HUES64 (cell line): ENCODE data around the gene RNF212. TPM values are rescaled to one million over a fixed set of nuclear protein-coding genes. Genes with fewer than 3 reads are reported as not detected.
A peak's percentile ranks its signal among the peaks of the same experiment; 100 is the strongest.

Experiments used
- H3K27ac ChIP-seq: 2 replicates; pipeline ENCODE4 v1.7.0; 2013; ENCODE audit warnings: low read depth, low read length, inconsistent platforms
- H3K27me3 ChIP-seq: 2 replicates; pipeline ENCODE4 v1.6.1; 2013; ENCODE audit warnings: mild to moderate bottlenecking, low read length; ENCODE audit not compliant: insufficient read depth
- H3K36me3 ChIP-seq: 2 replicates; pipeline ENCODE4 v1.6.1; 2013; ENCODE audit warnings: mild to moderate bottlenecking, low read length; ENCODE audit not compliant: insufficient read depth
- H3K4me1 ChIP-seq: 2 replicates; pipeline ENCODE4 v1.6.1; 2013; ENCODE audit warnings: mild to moderate bottlenecking, low read length, moderate library complexity; ENCODE audit not compliant: insufficient read depth
- H3K4me3 ChIP-seq: 2 replicates; pipeline ENCODE4 v1.5.1; 2013; ENCODE audit warnings: mild to moderate bottlenecking, low read length, moderate library complexity
- H3K9ac ChIP-seq: 2 replicates; pipeline ENCODE4 v1.6.1; 2013; ENCODE audit warnings: mild to moderate bottlenecking, low read depth, low read length
- H3K9me3 ChIP-seq: 2 replicates; pipeline ENCODE4 v1.6.1; 2013; ENCODE audit warnings: low read depth, low read length; ENCODE audit not compliant: insufficient read depth
- WGBS: fragments of 150-250, 120-280 bp; methylation state at CpG from one replicate; pipeline ENCODE4 v1.1.7; 2013; ENCODE audit warnings: missing lambda C conversion rate; 5-methylcytosine and 5-hydroxymethylcytosine counted together
- polyA plus RNA-seq, 2 experiments: library from polyadenylated mRNA; stranded (reverse); fragments of 50-300 nt; gene quantifications; one replicate each; pipeline ENCODE4 v1.2.3, GENCODE V29; 2013

The RNF212 gene, protein sequence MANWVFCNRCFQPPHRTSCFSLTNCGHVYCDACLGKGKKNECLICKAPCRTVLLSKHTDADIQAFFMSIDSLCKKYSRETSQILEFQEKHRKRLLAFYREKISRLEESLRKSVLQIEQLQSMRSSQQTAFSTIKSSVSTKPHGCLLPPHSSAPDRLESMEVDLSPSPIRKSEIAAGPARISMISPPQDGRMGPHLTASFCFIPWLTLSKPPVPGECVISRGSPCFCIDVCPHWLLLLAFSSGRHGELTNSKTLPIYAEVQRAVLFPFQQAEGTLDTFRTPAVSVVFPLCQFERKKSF
- 0.95 TPM for polyA plus RNA-seq (2013, experiment 1 of 2)
- 2.4 TPM for polyA plus RNA-seq (2013, experiment 2 of 2)

DNA sequence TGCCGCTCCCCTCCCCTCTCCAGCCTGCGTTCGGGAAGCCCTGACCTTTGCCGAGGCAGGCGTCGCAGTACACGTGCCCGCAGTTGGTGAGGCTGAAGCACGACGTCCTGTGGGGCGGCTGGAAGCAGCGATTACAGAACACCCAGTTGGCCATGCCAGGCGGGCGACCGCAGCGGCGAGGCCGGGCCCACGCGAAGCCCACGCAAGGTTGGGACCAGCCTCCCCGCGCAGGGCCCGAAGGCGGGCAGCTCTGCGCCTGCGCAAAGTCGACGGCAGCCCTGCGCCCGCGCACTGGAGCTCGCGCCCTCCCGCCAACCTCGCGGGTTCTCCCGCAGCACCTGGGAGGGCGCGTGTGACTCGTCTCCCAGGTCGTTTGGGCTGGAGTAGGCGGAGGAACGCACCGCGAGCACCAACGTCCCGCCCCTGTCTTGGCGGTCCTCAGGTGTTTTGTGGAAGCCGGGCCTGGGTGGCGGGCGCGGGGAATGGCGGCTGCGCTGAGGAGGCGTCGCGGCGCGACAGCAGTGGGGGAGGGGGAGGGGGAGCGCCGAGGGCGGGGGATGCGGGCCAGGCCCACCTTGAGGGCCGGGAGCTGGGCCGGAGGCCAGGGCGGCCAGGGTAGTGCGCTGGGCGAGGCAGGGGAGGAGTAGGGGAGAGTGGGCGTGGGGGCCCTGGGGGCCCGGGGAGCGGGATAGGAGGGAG lies at the start of gene RNF212:
RNF212 (minus strand) TSS at position 254 of the 699 bp plus-strand sequence; CDS start at position 154, 100 bp downstream.
- Histone ChIP-seq H3K27ac (no peak within 1 kb of the TSS), H3K9ac (peak within 1 kb of the TSS; percentile 11), H3K4me1 (peaks cover 4% of the 10 kb centered on the region; the same call in 1 of the 2 replicates), H3K9me3 (no peaks in the 10 kb centered on the region), H3K36me3 (no peaks in the 10 kb centered on the region), H3K27me3 (peaks cover 71% of the 10 kb centered on the region), H3K4me3 (peak within 1 kb of the TSS; percentile 47)
- WGBS, result 19% methylated on average over 70 of the region's 72 CpGs

- no peak overlapping the region for H3K4me3 ChIP-seq
- H3K27ac ChIP-seq, result no peak overlapping the region
- H3K4me1 ChIP-seq, result no peaks in the 10 kb centered on the region
- peaks cover 12% of the 10 kb centered on the region; the same call in 1 of the 2 replicates for H3K27me3 ChIP-seq
- no peak overlapping the region for H3K9ac ChIP-seq
- WGBS, result no CpG with 5 or more reads among the region's 1 CpG
- no peaks in the 10 kb centered on the region for H3K36me3 ChIP-seq
- peaks cover 10% of the 10 kb centered on the region; the same call in 1 of the 2 replicates for H3K9me3 ChIP-seq
Observed at GRCh38 chr4:1160351-1160750, 47.0 kb upstream of the RNF212 start.

- no peak overlapping the region for H3K9ac ChIP-seq
- peaks cover 8% of the 10 kb centered on the region; the same call in 1 of the 2 replicates for H3K27me3 ChIP-seq
- WGBS, result 93% methylated on average over 8 of the region's 8 CpGs
Observed at GRCh38 chr4:1156069-1156468, 42.7 kb upstream of the RNF212 start.

DNA sequence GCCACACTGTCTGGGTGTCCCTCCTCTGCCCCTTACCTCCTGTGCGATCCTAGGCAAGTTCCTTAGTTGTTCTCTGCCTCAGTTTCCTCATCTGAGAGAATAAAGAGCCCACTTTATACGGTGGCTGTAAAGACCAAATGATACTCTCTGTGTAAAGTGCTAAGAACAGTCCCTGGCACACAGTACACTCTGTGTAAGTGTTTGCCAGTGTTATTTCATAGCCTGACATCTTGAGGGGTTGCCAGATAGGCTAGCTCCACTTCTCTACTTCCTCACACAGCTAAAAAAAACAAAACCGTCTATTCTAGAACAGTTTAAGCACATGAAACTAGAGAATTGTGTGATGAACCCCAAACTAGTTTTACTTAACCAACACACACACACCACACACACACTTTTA lies 42.0 kb upstream of the RNF212 start:
- Histone ChIP-seq H3K27me3 (peaks cover 8% of the 10 kb centered on the region; the same call in 1 of the 2 replicates), H3K9me3 (peaks cover 13% of the 10 kb centered on the region; the same call in 1 of the 2 replicates), H3K27ac (no peak overlapping the region), H3K4me3 (no peak overlapping the region), H3K4me1 (no peaks in the 10 kb centered on the region), H3K36me3 (no peaks in the 10 kb centered on the region), H3K9ac (no peak overlapping the region)
- WGBS, result 90% methylated on average over 3 of the region's 3 CpGs

More at GRCh38 chr4:1156069-1156468, 42.7 kb upstream of the RNF212 start:
- peaks cover 10% of the 10 kb centered on the region; the same call in 1 of the 2 replicates for H3K9me3 ChIP-seq
- no peaks in the 10 kb centered on the region for H3K4me1 ChIP-seq
- H3K27ac ChIP-seq, result no peak overlapping the region
- H3K36me3 ChIP-seq, result no peaks in the 10 kb centered on the region
- no peak overlapping the region for H3K4me3 ChIP-seq

DNA sequence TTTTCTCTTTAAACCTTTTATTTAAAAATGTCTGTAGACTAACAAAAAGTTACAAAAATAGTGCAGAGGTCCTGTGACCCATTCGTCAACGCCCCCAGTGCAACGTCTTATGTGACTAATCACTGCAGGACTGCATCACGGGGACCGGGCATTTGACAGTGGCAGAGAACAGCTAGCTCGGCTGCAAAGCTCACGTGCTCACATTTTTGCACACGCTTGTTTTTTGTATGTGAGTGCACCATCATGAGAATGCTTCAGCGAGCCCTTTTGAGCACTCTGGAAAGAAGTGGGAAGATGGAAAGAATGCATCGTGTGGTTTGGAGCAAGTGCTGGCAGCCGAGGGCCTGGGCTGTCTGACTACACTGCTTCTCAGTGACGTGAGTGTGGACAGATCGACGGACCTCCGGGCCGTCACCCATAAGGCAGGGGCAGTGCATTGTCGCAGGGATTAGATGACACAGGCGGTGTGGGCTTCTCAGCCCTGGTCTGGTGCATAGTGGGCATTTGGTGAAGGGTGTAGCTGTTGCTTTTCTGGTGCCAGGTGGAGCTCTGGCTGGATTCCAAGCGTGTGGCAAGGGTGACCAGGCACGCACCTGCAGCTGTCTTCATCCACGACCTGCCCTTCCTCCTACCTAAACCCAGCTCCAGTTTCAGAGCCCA lies 41.3 kb upstream of the RNF212 start:
- Histone ChIP-seq H3K4me3 (no peak overlapping the region), H3K9me3 (peaks cover 17% of the 10 kb centered on the region; the same call in 1 of the 2 replicates), H3K9ac (no peak overlapping the region), H3K27me3 (peaks cover 8% of the 10 kb centered on the region; the same call in 1 of the 2 replicates), H3K27ac (no peak overlapping the region), H3K4me1 (no peaks in the 10 kb centered on the region), H3K36me3 (no peaks in the 10 kb centered on the region)
- 87% methylated on average over 21 of the region's 21 CpGs for whole genome bisulfite sequencing

DNA sequence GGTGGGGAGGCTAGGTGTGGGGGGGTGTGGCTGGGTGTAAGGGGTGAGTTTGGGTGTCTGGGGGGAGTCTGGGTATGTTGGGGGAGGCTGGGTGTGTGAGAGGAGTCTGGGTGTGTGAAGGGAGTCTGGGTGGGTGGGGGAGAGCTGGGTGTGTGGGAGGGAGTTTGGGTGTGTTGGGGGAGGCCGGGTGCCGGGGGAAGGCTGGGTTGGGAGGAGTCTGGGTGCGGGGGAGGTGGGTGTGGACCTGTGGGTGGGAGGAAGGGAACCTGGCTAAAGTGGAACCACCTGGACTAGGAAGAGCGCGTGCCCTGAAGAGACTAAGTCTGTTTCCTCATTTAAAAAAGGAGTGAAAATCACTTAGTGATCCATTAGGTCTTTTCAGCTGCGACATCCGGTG lies 40.8 kb upstream of the RNF212 start:
- Histone ChIP-seq H3K9ac (no peak overlapping the region), H3K36me3 (no peaks in the 10 kb centered on the region), H3K4me3 (no peak overlapping the region), H3K4me1 (no peaks in the 10 kb centered on the region), H3K9me3 (peaks cover 15% of the 10 kb centered on the region; the same call in 1 of the 2 replicates), H3K27me3 (peaks cover 8% of the 10 kb centered on the region; the same call in 1 of the 2 replicates), H3K27ac (no peak overlapping the region)
- WGBS, result 89% methylated on average over 7 of the region's 7 CpGs

DNA sequence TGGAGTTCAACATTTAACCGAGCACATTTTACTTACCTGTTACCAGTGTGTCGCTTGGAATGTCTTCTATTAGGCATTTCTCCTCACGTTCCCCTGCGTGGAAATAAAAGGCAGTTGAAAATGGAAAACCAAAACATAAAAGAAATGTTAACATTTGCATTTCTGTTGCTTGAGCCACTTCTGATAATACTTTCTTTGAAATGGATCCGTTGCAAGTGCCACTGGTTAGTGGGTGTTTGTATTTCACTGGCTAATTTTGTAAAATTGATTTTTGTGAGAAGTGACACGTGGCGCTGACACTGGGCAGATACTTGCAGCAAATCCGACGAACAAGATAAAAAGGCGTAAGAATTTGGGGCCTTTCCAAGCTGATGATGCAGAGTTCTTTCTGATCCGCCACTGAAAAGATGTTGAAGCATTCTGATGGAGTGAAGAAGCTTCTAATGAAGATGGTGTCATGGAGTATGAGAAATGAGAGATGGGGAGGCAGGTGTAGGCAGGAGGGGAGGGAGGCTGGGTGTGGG lies 40.3 kb upstream of the RNF212 start:
- Histone ChIP-seq H3K27ac (no peak overlapping the region), H3K9me3 (peaks cover 14% of the 10 kb centered on the region; the same call in 1 of the 2 replicates), H3K27me3 (peaks cover 8% of the 10 kb centered on the region; the same call in 1 of the 2 replicates), H3K4me1 (no peaks in the 10 kb centered on the region), H3K9ac (no peak overlapping the region), H3K36me3 (no peaks in the 10 kb centered on the region), H3K4me3 (no peak overlapping the region)
- 88% methylated on average over 11 of the region's 11 CpGs for WGBS

GRCh38 chr4:1152290-1152689 lies 38.9 kb upstream of the RNF212 start:
- Histone ChIP-seq H3K4me3 (no peak overlapping the region), H3K27me3 (peaks cover 8% of the 10 kb centered on the region; the same call in 1 of the 2 replicates), H3K27ac (no peak overlapping the region), H3K9ac (no peak overlapping the region), H3K9me3 (peaks cover 10% of the 10 kb centered on the region; the same call in 1 of the 2 replicates), H3K4me1 (no peaks in the 10 kb centered on the region), H3K36me3 (no peaks in the 10 kb centered on the region)
- 84% methylated on average over 6 of the region's 6 CpGs for WGBS

GRCh38 chr4:1151541-1151940 lies 38.2 kb upstream of the RNF212 start:
- WGBS, result 89% methylated on average over 6 of the region's 6 CpGs
- H3K4me3 ChIP-seq, result no peak overlapping the region
- no peaks in the 10 kb centered on the region for H3K36me3 ChIP-seq
- no peak overlapping the region for H3K27ac ChIP-seq
- H3K4me1 ChIP-seq, result no peaks in the 10 kb centered on the region
- H3K9ac ChIP-seq, result no peak overlapping the region
- peaks cover 10% of the 10 kb centered on the region; the same call in 1 of the 2 replicates for H3K9me3 ChIP-seq
- peaks cover 7% of the 10 kb centered on the region; the same call in 1 of the 2 replicates for H3K27me3 ChIP-seq

DNA sequence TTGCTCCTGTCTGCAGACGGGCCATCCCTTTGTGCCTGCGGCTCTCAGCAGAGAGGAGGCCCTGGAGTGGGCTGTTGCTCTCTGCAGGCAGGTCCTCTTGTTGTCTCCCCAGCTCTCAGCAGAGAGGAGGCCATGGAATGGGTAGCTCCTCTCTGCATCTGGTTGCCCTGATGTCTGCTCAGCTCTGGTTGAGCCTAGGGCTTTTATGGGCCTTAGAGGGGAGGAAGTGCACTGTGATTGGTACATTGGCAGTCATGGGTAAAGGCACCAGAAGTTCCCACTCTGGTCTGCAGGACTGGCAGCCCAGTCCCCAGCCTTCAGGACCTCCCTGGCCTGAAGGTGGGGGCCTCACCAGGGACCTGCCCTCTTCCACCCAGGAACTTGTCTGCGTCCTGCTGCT lies 37.5 kb upstream of the RNF212 start:
- Histone ChIP-seq H3K27me3 (peaks cover under 1% of the 10 kb centered on the region; the same call in 1 of the 2 replicates), H3K27ac (no peak overlapping the region)
- WGBS, result 73% methylated on average over 3 of the region's 3 CpGs

More for the DNA sequence above, 37.5 kb upstream of the RNF212 start:
- Histone ChIP-seq H3K9me3 (peaks cover 10% of the 10 kb centered on the region; the same call in 1 of the 2 replicates), H3K4me3 (no peak overlapping the region), H3K9ac (no peak overlapping the region), H3K4me1 (no peaks in the 10 kb centered on the region), H3K36me3 (no peaks in the 10 kb centered on the region)
